ENCODE measurements around the gene INSR. TPM values are rescaled to one million over a fixed set of nuclear protein-coding genes. Genes with fewer than 3 reads are reported as not detected.
A peak's percentile ranks its signal among the peaks of the same experiment; 100 is the strongest.

INSR gene
- total RNA-seq, 4 donors from 2014 or later: 54.0 to 226 (median 71.1) TPM

DNA sequence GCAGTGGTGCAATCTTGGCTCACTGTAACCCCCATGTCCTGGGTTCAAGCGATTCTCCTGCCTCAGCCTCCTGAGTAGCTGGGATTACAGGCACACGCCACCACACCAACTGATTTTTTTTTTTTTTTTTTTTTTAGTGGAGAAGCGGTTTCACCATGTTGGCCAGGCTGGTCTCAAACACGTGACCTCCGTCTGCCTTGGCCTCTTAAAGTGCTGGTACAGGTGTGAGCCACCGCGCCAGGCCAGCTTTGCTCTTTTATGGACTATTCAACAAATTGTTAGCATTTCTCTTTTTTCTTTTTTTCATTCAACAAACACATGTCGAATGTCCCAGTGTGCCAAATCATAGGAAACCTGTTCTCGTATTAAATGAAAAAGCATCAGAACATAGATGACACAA lies 99.6 kb downstream of the INSR start:
- H3K4me3 ChIP-seq: no peak overlapping the region
- DNase-seq (no peak), ATAC-seq (no peak)
- H3K27ac ChIP-seq: no peak overlapping the region
- H3K4me1 ChIP-seq: peaks cover 12 to 19% of the 10 kb centered on the region in 2 donors
- no peaks in the 10 kb centered on the region for H3K36me3 ChIP-seq
- intact Hi-C loops (cut with DNase I; ENCODE audit: low total_unique reads) (no loop called here), in situ Hi-C loops (cut with MboI; ENCODE audit: low sequenced_read_pairs in 4 of 4) (loop anchor here in 2 of 4 donors (5.0 to 10.0 kb wide), 2 partner anchors 93 to 100 kb away; partner anchors contain the start of gene INSR (in 1 of the 2))
- no peaks in the 10 kb centered on the region for H3K27me3 ChIP-seq
- no peaks in the 10 kb centered on the region for H3K9me3 ChIP-seq
- TF ChIP-seq, protein P1, sequence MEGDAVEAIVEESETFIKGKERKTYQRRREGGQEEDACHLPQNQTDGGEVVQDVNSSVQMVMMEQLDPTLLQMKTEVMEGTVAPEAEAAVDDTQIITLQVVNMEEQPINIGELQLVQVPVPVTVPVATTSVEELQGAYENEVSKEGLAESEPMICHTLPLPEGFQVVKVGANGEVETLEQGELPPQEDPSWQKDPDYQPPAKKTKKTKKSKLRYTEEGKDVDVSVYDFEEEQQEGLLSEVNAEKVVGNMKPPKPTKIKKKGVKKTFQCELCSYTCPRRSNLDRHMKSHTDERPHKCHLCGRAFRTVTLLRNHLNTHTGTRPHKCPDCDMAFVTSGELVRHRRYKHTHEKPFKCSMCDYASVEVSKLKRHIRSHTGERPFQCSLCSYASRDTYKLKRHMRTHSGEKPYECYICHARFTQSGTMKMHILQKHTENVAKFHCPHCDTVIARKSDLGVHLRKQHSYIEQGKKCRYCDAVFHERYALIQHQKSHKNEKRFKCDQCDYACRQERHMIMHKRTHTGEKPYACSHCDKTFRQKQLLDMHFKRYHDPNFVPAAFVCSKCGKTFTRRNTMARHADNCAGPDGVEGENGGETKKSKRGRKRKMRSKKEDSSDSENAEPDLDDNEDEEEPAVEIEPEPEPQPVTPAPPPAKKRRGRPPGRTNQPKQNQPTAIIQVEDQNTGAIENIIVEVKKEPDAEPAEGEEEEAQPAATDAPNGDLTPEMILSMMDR (IDR thresholded peaks at IDR 0.05 in 4 of 5, conservative IDR thresholded peaks at IDR 0.05 in 1 of 5): no peak
- no peak for TF ChIP-seq POLR2A (IDR thresholded peaks at IDR 0.05)

DNA sequence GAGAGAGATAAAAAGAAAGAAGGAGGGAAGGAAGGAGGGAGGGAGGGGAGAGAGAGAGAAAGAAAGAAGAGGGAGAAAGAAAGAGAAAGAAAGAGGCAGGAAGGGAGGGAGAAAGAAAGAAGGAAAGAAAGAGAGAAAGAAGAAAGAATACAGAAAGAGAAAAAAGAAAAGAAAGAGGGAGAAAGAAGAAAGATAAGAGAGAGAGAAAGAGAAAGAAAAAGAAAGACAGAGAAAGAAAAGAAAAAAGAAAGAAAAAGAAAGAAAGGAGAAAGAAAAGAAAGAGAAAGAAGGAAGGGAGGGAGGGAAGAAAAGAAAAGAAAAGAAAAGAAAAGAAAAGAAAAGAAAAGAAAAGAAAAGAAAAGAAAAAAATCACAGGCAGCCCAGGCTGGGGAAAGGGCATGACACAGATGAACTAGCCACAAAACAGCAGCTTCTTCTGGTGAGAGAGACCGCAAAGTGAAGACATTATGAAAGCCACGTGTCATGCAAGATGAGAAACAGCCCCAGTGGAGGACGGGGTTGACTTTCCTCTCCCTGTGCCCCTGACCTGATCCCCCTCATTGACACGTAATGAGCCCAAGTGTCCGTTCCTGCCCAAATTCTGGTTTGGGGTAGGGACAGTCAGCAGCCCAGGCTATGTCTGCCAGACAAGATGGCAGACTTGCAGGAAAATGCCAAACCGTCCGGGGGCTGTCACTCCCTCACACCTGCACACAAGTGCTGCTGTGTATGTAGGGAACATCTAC lies 102.1 kb downstream of the INSR start:
- intact Hi-C loops (cut with DNase I; ENCODE audit: low total_unique reads): no loop called here
- DNase-seq: no peak
- H3K9me3 ChIP-seq: no peaks in the 10 kb centered on the region
- in situ Hi-C loops (cut with MboI; ENCODE audit: low sequenced_read_pairs in 4 of 4): loop anchor here in 2 of 4 donors (5.0 to 10.0 kb wide), 2 partner anchors 95 to 103 kb away; partner anchors contain the start of gene INSR (in 1 of the 2)
- H3K27me3 ChIP-seq: no peaks in the 10 kb centered on the region
- TF ChIP-seq, protein P1 (IDR thresholded peaks at IDR 0.05 in 4 of 5, conservative IDR thresholded peaks at IDR 0.05 in 1 of 5): no peak
- TF ChIP-seq POLR2A (IDR thresholded peaks at IDR 0.05): no peak
- H3K36me3 ChIP-seq: no peaks in the 10 kb centered on the region
- no peak overlapping the region for H3K4me3 ChIP-seq
- peaks cover 0 to 4% of the 10 kb centered on the region in 2 donors for H3K4me1 ChIP-seq
- H3K27ac ChIP-seq: peak overlapping the region in 3 of 4 donors; percentile 1 to 10 (median 2)
- no peak for ATAC-seq

DNA sequence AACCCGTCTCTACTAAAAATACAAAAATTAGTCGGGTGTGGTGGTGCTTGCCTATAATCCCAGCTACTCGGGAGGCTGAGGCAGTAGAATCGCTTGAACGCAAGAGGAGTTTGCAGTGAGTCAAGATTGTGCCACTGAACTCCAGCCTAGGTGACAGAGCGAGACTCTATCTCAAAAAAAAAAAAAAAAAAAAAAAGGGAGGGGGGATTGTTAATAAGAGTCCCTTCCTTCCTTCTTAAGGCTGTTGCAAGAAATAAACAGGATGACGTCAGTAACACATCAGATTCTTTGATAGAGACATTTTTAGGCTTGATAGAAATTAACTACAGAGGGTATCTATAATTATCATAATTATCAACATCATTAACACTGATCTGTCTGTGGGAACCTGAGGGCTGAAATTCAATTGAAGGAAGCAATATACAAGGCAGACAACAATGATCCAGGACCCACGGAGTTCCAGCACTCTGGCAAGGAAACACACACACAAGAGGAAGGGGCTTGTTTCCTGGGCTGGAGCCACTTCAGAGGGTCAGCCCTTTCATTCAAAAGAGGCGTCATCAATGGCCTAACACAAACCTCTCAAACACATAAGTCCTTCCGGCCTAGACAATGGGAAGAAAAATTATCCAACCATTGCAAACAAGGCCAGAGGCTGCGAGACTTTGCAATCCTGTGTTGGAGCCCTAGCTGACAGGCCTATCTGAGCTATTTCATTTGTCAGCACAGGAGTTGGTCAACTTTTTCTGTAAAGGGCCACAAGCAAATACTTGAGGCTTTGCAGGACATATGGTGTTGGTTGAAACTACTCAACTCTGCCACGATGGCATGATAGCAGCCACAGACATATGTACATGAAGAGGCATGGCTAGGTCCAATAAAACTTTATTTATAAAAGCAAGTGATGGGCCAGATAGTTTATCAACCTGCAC lies 105.2 kb downstream of the INSR start:
- in situ Hi-C loops (cut with MboI; ENCODE audit: low sequenced_read_pairs in 4 of 4): no loop called here
- H3K27me3 ChIP-seq: no peaks in the 10 kb centered on the region
- TF ChIP-seq, protein P1 (IDR thresholded peaks at IDR 0.05 in 4 of 5, conservative IDR thresholded peaks at IDR 0.05 in 1 of 5): no peak
- no peak for TF ChIP-seq POLR2A (IDR thresholded peaks at IDR 0.05)
- H3K4me3 ChIP-seq: no peak overlapping the region
- peak; percentile 45 to 52 for ATAC-seq
- no peaks in the 10 kb centered on the region for H3K9me3 ChIP-seq
- peaks cover 0 to 4% of the 10 kb centered on the region in 2 donors for H3K36me3 ChIP-seq
- H3K27ac ChIP-seq: peak overlapping the region in 1 of 4 donors; percentile 1
- DNase-seq: no peak
- intact Hi-C loops (cut with DNase I; ENCODE audit: low total_unique reads): no loop called here
- H3K4me1 ChIP-seq: no peaks in the 10 kb centered on the region

DNA sequence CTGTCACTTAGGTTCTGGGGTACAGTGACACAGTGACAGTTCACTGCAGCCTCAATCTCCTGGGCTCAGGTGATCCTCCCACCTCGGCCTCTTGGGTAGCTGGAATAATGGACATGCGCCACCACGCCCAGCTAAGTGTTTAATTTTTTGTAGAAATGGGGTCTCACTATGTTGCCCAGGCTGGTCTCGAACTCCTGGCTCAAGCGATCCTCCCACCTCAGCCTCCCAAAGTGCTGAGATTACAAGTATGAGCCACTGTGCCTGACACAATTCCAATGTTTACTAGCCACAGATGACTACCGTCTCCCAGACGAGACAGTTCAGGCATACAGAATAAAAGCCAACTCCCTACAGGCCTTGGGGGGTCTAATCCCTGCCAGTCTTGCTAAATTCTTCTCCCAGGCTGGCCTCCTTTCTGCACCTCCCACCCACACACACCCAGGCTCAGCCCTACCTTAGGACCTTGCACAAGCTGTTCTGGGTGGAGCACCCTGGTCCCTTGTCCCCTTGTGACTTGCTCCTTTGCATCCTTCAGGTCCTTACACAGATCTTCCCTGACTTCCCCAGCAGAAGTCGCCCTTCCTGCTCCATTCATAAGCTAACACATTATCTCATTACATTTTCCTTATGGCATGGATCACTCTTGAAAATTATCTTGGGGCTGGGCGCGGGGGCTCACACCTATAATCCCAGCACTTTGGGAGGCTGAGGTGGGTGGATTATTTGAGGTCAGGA lies 106.4 kb downstream of the INSR start:
- intact Hi-C loops (cut with DNase I; ENCODE audit: low total_unique reads): no loop called here
- TF ChIP-seq POLR2A (IDR thresholded peaks at IDR 0.05): no peak
- TF ChIP-seq, protein P1 (IDR thresholded peaks at IDR 0.05 in 4 of 5, conservative IDR thresholded peaks at IDR 0.05 in 1 of 5): no peak
- Histone ChIP-seq H3K36me3 (peaks cover 0 to 5% of the 10 kb centered on the region in 2 donors), H3K27ac (peak overlapping the region in 1 of 4 donors; percentile 4), H3K9me3 (no peaks in the 10 kb centered on the region), H3K4me1 (peaks cover 11 to 12% of the 10 kb centered on the region in 2 donors), H3K27me3 (no peaks in the 10 kb centered on the region), H3K4me3 (no peak overlapping the region)
- DNase-seq (no peak), ATAC-seq (no peak)
- in situ Hi-C loops (cut with MboI; ENCODE audit: low sequenced_read_pairs in 4 of 4): no loop called here

Measured in gastrocnemius medialis (tissue), 4 donors.